Measurements from ENCODE around the gene ARCN1. TPM values are rescaled to one million over a fixed set of nuclear protein-coding genes. Genes with fewer than 3 reads are reported as not detected.

The ARCN1 gene
- polyA plus RNA-seq, 1 donor from 2014 or later: 67.2 TPM

- H2AFZ ChIP-seq (ENCODE audit: low read depth, low read length): no peak overlapping the region
- H3K4me2 ChIP-seq (ENCODE audit: low read length): no peak overlapping the region
- TF ChIP-seq SMC3 (conservative IDR thresholded peaks at IDR 0.05; ENCODE audit: poor library complexity) (no peak), REST (IDR thresholded peaks at IDR 0.05; ENCODE audit: borderline replicate concordance) (no peak), EZH2 (IDR thresholded peaks at IDR 0.05; ENCODE audit: borderline replicate concordance, insufficient read depth, low read length, poor library complexity, severe bottlenecking) (no peak), RAD21 (conservative IDR thresholded peaks at IDR 0.05) (no peak), MXI1 (conservative IDR thresholded peaks at IDR 0.05; ENCODE audit: poor library complexity, severe bottlenecking) (no peak), POLR2AphosphoS5 (IDR thresholded peaks at IDR 0.05) (no peak), TAF1 (IDR thresholded peaks at IDR 0.05; ENCODE audit: low read depth) (no peak), EP300 (conservative IDR thresholded peaks at IDR 0.05; ENCODE audit: poor library complexity, severe bottlenecking) (no peak)
- TF ChIP-seq, protein P1, sequence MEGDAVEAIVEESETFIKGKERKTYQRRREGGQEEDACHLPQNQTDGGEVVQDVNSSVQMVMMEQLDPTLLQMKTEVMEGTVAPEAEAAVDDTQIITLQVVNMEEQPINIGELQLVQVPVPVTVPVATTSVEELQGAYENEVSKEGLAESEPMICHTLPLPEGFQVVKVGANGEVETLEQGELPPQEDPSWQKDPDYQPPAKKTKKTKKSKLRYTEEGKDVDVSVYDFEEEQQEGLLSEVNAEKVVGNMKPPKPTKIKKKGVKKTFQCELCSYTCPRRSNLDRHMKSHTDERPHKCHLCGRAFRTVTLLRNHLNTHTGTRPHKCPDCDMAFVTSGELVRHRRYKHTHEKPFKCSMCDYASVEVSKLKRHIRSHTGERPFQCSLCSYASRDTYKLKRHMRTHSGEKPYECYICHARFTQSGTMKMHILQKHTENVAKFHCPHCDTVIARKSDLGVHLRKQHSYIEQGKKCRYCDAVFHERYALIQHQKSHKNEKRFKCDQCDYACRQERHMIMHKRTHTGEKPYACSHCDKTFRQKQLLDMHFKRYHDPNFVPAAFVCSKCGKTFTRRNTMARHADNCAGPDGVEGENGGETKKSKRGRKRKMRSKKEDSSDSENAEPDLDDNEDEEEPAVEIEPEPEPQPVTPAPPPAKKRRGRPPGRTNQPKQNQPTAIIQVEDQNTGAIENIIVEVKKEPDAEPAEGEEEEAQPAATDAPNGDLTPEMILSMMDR (IDR thresholded peaks at IDR 0.05; ENCODE audit: poor library complexity, severe bottlenecking): no peak
- H3K9me2 ChIP-seq (ENCODE audit: insufficient read depth, low read length): no peaks in the 10 kb centered on the region
- no peaks in the 10 kb centered on the region for H3K79me2 ChIP-seq (replicated peaks; ENCODE audit: insufficient read depth, low read length)
- no peaks in the 10 kb centered on the region for H3K9me3 ChIP-seq (ENCODE audit: low read length)
- H3K27me3 ChIP-seq (ENCODE audit: insufficient read depth, low read depth, low read length): no peaks in the 10 kb centered on the region
- no peak overlapping the region for H3K27ac ChIP-seq (ENCODE audit: low read length)
- no peaks in the 10 kb centered on the region for H3F3A ChIP-seq (ENCODE audit: insufficient read depth, low read length, poor library complexity, severe bottlenecking)
- no peak overlapping the region for H3K9ac ChIP-seq (ENCODE audit: low read length)
- peaks cover 7% of the 10 kb centered on the region for H3K36me3 ChIP-seq (ENCODE audit: insufficient read depth, low read length)
- no peak overlapping the region for H3K4me3 ChIP-seq (ENCODE audit: low read length)
- no peaks in the 10 kb centered on the region for H4K20me1 ChIP-seq (ENCODE audit: insufficient read depth)
Observed at GRCh38 chr11:118631142-118631909, 59.1 kb downstream of the ARCN1 start.

- Histone ChIP-seq H3K9me2 (ENCODE audit: insufficient read depth, low read length) (no peaks in the 10 kb centered on the region), H3K36me3 (ENCODE audit: insufficient read depth, low read length) (peaks cover 7% of the 10 kb centered on the region), H3K27me3 (ENCODE audit: insufficient read depth, low read depth, low read length) (no peaks in the 10 kb centered on the region), H4K20me1 (ENCODE audit: insufficient read depth) (no peaks in the 10 kb centered on the region), H3K79me2 (replicated peaks; ENCODE audit: insufficient read depth, low read length) (no peaks in the 10 kb centered on the region), H2AFZ (ENCODE audit: low read depth, low read length) (no peak overlapping the region), H3K9me3 (ENCODE audit: low read length) (no peaks in the 10 kb centered on the region), H3F3A (ENCODE audit: insufficient read depth, low read length, poor library complexity, severe bottlenecking) (no peaks in the 10 kb centered on the region), H3K9ac (ENCODE audit: low read length) (no peak overlapping the region), H3K27ac (ENCODE audit: low read length) (no peak overlapping the region), H3K4me3 (ENCODE audit: low read length) (no peak overlapping the region), H3K4me2 (ENCODE audit: low read length) (no peak overlapping the region)
- TF ChIP-seq TAF1 (IDR thresholded peaks at IDR 0.05; ENCODE audit: low read depth) (no peak), SMC3 (conservative IDR thresholded peaks at IDR 0.05; ENCODE audit: poor library complexity) (no peak), POLR2AphosphoS5 (IDR thresholded peaks at IDR 0.05) (no peak), EP300 (conservative IDR thresholded peaks at IDR 0.05; ENCODE audit: poor library complexity, severe bottlenecking) (no peak), MXI1 (conservative IDR thresholded peaks at IDR 0.05; ENCODE audit: poor library complexity, severe bottlenecking) (no peak), RAD21 (conservative IDR thresholded peaks at IDR 0.05) (no peak), EZH2 (IDR thresholded peaks at IDR 0.05; ENCODE audit: borderline replicate concordance, insufficient read depth, low read length, poor library complexity, severe bottlenecking) (no peak), REST (IDR thresholded peaks at IDR 0.05; ENCODE audit: borderline replicate concordance) (no peak)
- TF ChIP-seq, protein P1 (IDR thresholded peaks at IDR 0.05; ENCODE audit: poor library complexity, severe bottlenecking): no peak
Observed at GRCh38 chr11:118632577-118633318, 60.5 kb downstream of the ARCN1 start.
